Thoracic aorta (tissue), 2 donors: ENCODE results near the gene CFAP206. TPM values are rescaled to one million over a fixed set of nuclear protein-coding genes. Genes with fewer than 3 reads are reported as not detected.

ENCODE experiments used
- ATAC-seq: fragments of 150-250 bp; one replicate; pipeline ENCODE4 v1.8.0; 2017; ENCODE audit warnings: low read depth; ENCODE audit not compliant: insufficient number of reproducible peaks, low FRiP score
- DNase-seq: peaks from one replicate; pipeline ENCODE4 v3.0.0-alpha.2; 2020; ENCODE audit warnings: low spot score
- H3K27ac ChIP-seq, 2 donors: fragments of 200-600 bp; sonication (generic); 1 replicate in 1 of 2; 2 replicates in 1 of 2; pipeline ENCODE4 v1.5.1; 2016; ENCODE audit warnings: mild to moderate bottlenecking in 2 of 2, moderate library complexity in 2 of 2
- H3K27me3 ChIP-seq: fragments of 200-600 bp; sonication (generic); replicated peaks from 2 replicates; pipeline ENCODE4 v1.6.0; 2016; ENCODE audit warnings: mild to moderate bottlenecking; ENCODE audit not compliant: insufficient read depth
- H3K36me3 ChIP-seq: fragments of 200-600 bp; sonication (generic); one replicate; pipeline ENCODE4 v1.5.1; 2016
- H3K4me1 ChIP-seq, 2 donors: fragments of 200-600 bp; sonication (generic); 1 replicate in 1 of 2; 2 replicates in 1 of 2; pipeline versions ENCODE4 v1.5.1 to v1.6.0; 2016; ENCODE audit warnings: low read depth in 2 of 2, mild to moderate bottlenecking in 1 of 2; ENCODE audit not compliant: control insufficient read depth in 1 of 2
- H3K4me3 ChIP-seq: fragments of 200-600 bp; sonication (generic); 2 replicates; pipeline ENCODE4 v1.5.1; 2016; ENCODE audit warnings: mild to moderate bottlenecking
- H3K9me3 ChIP-seq: fragments of 200-600 bp; sonication (generic); 2 replicates; pipeline ENCODE4 v1.5.1; 2016
- total RNA-seq, 2 donors: library from RNA; depleted of rRNA; stranded (reverse); fragments of >200 nt; gene quantifications; one replicate each; pipeline versions ENCODE4 v1.1.0 to v1.2.3, GENCODE V29; 2016
- TF ChIP-seq, protein P1 (sequence below): fragments of 200-600 bp; sonication (generic); IDR thresholded peaks from one replicate; pipeline ENCODE4 v1.5.1; 2019; ENCODE audit warnings: antibody characterized with exemption

Gene CFAP206
- total RNA-seq, 2 donors from 2014 or later: 2.8 TPM; not detected in 1

DNA sequence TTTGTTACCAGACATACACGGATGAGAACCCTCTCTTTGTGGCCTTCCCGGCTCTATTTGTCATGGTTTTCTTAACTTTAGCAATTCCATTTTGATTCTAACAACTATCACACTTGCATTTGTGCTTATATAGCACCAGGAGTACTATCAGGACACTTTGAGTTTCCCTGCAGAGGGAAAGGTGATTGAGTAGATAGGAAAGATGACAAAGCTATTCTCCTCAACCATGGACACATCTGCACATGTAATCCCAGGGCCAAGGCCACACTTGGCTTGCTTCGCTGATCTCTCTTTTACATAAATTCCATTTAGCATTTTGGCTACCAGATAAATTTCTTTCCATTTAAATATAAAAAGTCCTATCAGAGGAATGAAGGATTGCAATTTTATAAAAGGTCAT, 23.3 kb upstream of the CFAP206 start:
- no peak overlapping the region for H3K27ac ChIP-seq
- no peaks in the 10 kb centered on the region for H3K9me3 ChIP-seq
- H3K4me3 ChIP-seq: no peak overlapping the region
- no peaks in the 10 kb centered on the region for H3K27me3 ChIP-seq
- TF ChIP-seq, protein P1, sequence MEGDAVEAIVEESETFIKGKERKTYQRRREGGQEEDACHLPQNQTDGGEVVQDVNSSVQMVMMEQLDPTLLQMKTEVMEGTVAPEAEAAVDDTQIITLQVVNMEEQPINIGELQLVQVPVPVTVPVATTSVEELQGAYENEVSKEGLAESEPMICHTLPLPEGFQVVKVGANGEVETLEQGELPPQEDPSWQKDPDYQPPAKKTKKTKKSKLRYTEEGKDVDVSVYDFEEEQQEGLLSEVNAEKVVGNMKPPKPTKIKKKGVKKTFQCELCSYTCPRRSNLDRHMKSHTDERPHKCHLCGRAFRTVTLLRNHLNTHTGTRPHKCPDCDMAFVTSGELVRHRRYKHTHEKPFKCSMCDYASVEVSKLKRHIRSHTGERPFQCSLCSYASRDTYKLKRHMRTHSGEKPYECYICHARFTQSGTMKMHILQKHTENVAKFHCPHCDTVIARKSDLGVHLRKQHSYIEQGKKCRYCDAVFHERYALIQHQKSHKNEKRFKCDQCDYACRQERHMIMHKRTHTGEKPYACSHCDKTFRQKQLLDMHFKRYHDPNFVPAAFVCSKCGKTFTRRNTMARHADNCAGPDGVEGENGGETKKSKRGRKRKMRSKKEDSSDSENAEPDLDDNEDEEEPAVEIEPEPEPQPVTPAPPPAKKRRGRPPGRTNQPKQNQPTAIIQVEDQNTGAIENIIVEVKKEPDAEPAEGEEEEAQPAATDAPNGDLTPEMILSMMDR: no peak
- DNase-seq: no peak
- no peaks in the 10 kb centered on the region for H3K36me3 ChIP-seq
- no peak for ATAC-seq
- no peaks in the 10 kb centered on the region for H3K4me1 ChIP-seq

DNA sequence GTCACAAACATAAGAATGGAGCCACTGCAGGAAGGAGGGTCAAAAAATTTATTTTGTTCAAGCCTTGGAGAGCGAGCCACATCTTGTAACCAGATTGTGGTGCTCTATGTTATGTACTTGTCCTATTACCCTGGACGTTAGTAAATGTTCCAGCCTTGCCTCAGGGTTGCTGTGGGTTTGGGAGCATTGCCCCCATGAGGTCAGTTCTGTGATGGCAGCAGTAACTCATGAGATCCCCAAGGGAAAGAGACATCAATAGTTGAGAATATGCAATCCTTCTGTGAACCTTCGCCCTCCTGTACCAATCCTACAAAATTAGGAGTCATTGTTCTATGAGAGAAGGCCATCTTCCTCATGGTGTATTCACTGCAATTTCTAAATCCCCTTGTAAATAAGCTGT, 16.4 kb upstream of the CFAP206 start:
- DNase-seq (no peak), ATAC-seq (no peak)
- Histone ChIP-seq H3K4me3 (no peak overlapping the region), H3K27me3 (no peaks in the 10 kb centered on the region), H3K36me3 (no peaks in the 10 kb centered on the region), H3K27ac (no peak overlapping the region), H3K9me3 (no peaks in the 10 kb centered on the region), H3K4me1 (no peaks in the 10 kb centered on the region)
- TF ChIP-seq, protein P1: no peak

DNA sequence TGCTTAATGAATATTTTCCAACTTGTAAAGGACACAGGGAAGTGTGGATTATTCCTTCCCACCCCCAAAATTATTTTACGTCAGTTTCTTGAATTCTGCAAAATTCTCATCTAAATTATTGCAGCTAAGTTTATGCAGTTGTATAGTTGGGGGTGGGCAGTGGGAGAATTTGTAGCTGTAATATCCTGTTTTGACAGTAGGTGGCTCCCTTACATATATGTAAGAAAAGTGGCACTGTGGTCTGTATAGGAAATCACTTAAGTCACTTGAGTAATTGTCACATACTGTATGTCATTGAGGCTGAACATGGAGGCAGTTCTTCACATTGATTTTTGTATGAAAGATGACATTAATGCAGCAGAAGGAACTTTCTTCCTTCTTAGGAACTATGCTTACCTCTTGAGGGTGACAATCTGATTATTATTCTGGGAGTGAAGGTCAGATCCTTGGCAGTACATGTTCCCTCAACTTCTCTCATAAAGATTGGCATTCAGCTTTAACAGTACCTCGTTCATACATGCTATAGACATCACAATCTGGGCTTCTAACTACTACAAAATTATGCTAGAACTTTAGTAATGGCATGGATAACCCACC, 14.6 kb upstream of the CFAP206 start:
- Histone ChIP-seq H3K27me3 (no peaks in the 10 kb centered on the region), H3K27ac (no peak overlapping the region), H3K4me1 (no peaks in the 10 kb centered on the region), H3K4me3 (no peak overlapping the region), H3K36me3 (no peaks in the 10 kb centered on the region), H3K9me3 (no peaks in the 10 kb centered on the region)
- TF ChIP-seq, protein P1: peak; percentile 74
- peak; percentile 36 for ATAC-seq
- no peak for DNase-seq

DNA sequence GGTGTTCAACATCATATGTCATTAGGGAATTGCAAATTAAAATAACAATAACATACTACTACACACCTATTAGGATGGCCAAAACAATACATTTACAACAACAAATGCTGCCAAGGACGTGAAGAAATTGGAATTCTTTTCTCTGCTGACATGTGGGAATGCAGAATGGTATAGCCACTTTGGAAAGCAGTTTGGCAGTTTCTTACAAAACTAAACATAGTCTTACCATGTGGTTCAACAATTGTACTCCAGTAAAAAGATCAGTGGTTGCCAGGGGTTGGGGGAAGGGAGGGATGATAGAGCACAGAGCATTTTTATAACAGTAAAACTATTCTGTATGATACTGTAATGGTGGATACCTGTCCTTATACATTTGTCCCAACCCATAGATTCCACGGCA, 12.3 kb upstream of the CFAP206 start:
- no peak overlapping the region for H3K27ac ChIP-seq
- TF ChIP-seq, protein P1: no peak
- H3K27me3 ChIP-seq: no peaks in the 10 kb centered on the region
- DNase-seq (no peak), ATAC-seq (no peak)
- H3K36me3 ChIP-seq: no peaks in the 10 kb centered on the region
- H3K9me3 ChIP-seq: no peaks in the 10 kb centered on the region
- H3K4me3 ChIP-seq: no peak overlapping the region
- no peaks in the 10 kb centered on the region for H3K4me1 ChIP-seq

DNA sequence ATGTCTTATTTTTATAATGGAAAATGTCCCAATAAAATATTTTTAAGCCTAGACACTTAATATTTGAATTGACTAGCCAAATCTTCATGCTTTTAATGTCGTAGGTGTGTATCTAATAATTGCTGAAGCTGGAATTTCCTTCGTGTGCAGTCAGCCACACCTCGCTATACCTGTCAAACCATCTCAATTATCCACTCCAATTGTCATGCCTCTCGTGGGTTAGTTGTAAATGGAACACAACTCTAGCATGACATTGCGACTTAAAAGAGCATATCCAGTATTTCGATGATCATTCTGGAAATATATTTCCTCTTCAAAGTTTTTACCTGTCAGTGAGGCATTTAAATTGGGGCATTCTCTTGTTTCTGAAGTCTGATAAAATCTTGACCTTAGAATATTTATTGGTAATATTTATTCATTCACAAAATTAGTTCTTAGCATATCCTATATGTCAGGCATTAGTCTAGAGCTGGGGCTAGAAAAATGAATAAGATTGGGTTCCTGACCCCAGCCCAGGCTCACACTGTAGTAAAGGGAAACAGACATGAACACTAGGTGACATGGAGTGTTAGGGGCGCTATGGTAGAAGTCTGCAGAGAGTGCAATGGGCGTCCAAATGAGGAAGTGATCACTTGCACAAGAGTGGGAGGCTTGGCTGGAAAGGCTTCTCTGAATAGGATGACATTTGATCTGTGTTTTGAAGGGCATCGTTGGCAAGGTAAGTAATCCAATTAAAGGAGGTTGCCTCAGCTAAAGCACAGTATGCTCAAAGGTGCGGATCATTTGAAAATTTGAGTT, 11.0 kb upstream of the CFAP206 start:
- no peak overlapping the region for H3K27ac ChIP-seq
- TF ChIP-seq, protein P1: no peak
- H3K36me3 ChIP-seq: no peaks in the 10 kb centered on the region
- no peaks in the 10 kb centered on the region for H3K4me1 ChIP-seq
- ATAC-seq (no peak), DNase-seq (no peak)
- no peaks in the 10 kb centered on the region for H3K27me3 ChIP-seq
- H3K4me3 ChIP-seq: no peak overlapping the region
- H3K9me3 ChIP-seq: no peaks in the 10 kb centered on the region
